ENCODE measurements around the gene RRAGC.

Gene RRAGC

GRCh38 chr1:38859561-38860453, at the start of gene RRAGC:
RRAGC (minus strand) TSS chr1:38859772; CDS start chr1:38859646, 126 bp downstream.
- peak; percentile 98 for ATAC-seq
- Mint-ChIP-seq H3K4me3 (peak within 1 kb of the TSS; percentile 90), H3K27me3 (no peaks in the 10 kb centered on the region), H3K27ac (peak within 1 kb of the TSS; percentile 76), H3K36me3 (peaks cover 21% of the 10 kb centered on the region), H3K9me3 (no peaks in the 10 kb centered on the region), H3K4me1 (peaks cover 47% of the 10 kb centered on the region)

GRCh38 chr1:38908821-38909220, 49.2 kb upstream of the RRAGC start:
- H3K27ac Mint-ChIP-seq, result no peak overlapping the region
- H3K4me1 Mint-ChIP-seq, result no peaks in the 10 kb centered on the region
- no peaks in the 10 kb centered on the region for H3K27me3 Mint-ChIP-seq
- no peak overlapping the region for H3K4me3 Mint-ChIP-seq
- no peaks in the 10 kb centered on the region for H3K36me3 Mint-ChIP-seq
- H3K9me3 Mint-ChIP-seq, result no peaks in the 10 kb centered on the region
- ATAC-seq, result no peak

GRCh38 chr1:38905985-38906384, 46.4 kb upstream of the RRAGC start:
- H3K27me3 Mint-ChIP-seq, result no peaks in the 10 kb centered on the region
- no peak for ATAC-seq
- H3K36me3 Mint-ChIP-seq, result no peaks in the 10 kb centered on the region
- no peaks in the 10 kb centered on the region for H3K4me1 Mint-ChIP-seq
- no peak overlapping the region for H3K4me3 Mint-ChIP-seq
- no peaks in the 10 kb centered on the region for H3K9me3 Mint-ChIP-seq
- H3K27ac Mint-ChIP-seq, result no peak overlapping the region

- Mint-ChIP-seq H3K9me3 (no peaks in the 10 kb centered on the region), H3K27ac (no peak overlapping the region), H3K36me3 (peaks cover 5% of the 10 kb centered on the region), H3K27me3 (no peaks in the 10 kb centered on the region), H3K4me3 (no peak overlapping the region), H3K4me1 (no peaks in the 10 kb centered on the region)
- ATAC-seq, result no peak
These were observed 40.0 kb upstream of the RRAGC start for GRCh38 chr1:38899560-38899959.

GRCh38 chr1:38898653-38899230, 39.2 kb upstream of the RRAGC start:
- Mint-ChIP-seq H3K36me3 (peaks cover 5% of the 10 kb centered on the region), H3K27me3 (no peaks in the 10 kb centered on the region), H3K27ac (no peak overlapping the region), H3K4me3 (no peak overlapping the region), H3K9me3 (no peaks in the 10 kb centered on the region), H3K4me1 (no peaks in the 10 kb centered on the region)
- ATAC-seq, result no peak

GRCh38 chr1:38896169-38896568, 36.6 kb upstream of the RRAGC start:
- Mint-ChIP-seq H3K27ac (no peak overlapping the region), H3K4me3 (no peak overlapping the region), H3K9me3 (no peaks in the 10 kb centered on the region), H3K4me1 (no peaks in the 10 kb centered on the region), H3K36me3 (peaks cover 12% of the 10 kb centered on the region), H3K27me3 (no peaks in the 10 kb centered on the region)
- no peak for ATAC-seq

- no peak for ATAC-seq
- H3K27ac Mint-ChIP-seq, result no peak overlapping the region
- H3K4me1 Mint-ChIP-seq, result no peaks in the 10 kb centered on the region
- H3K36me3 Mint-ChIP-seq, result peaks cover 12% of the 10 kb centered on the region
- no peaks in the 10 kb centered on the region for H3K9me3 Mint-ChIP-seq
- H3K27me3 Mint-ChIP-seq, result no peaks in the 10 kb centered on the region
- H3K4me3 Mint-ChIP-seq, result no peak overlapping the region
These were observed 33.4 kb upstream of the RRAGC start for GRCh38 chr1:38892976-38893375.

- Mint-ChIP-seq H3K27ac (no peak overlapping the region), H3K4me1 (no peaks in the 10 kb centered on the region), H3K36me3 (peaks cover 6% of the 10 kb centered on the region), H3K27me3 (no peaks in the 10 kb centered on the region), H3K4me3 (no peak overlapping the region), H3K9me3 (no peaks in the 10 kb centered on the region)
- no peak for ATAC-seq
These were observed 32.2 kb upstream of the RRAGC start for GRCh38 chr1:38891753-38892152.

GRCh38 chr1:38889589-38889988, 30.0 kb upstream of the RRAGC start:
- Mint-ChIP-seq H3K27me3 (no peaks in the 10 kb centered on the region), H3K4me3 (no peak overlapping the region), H3K36me3 (peaks cover 6% of the 10 kb centered on the region), H3K4me1 (no peaks in the 10 kb centered on the region), H3K9me3 (no peaks in the 10 kb centered on the region), H3K27ac (no peak overlapping the region)
- ATAC-seq, result no peak

- H3K36me3 Mint-ChIP-seq, result peaks cover 6% of the 10 kb centered on the region
- no peak overlapping the region for H3K4me3 Mint-ChIP-seq
- H3K4me1 Mint-ChIP-seq, result no peaks in the 10 kb centered on the region
- no peak for ATAC-seq
- no peaks in the 10 kb centered on the region for H3K27me3 Mint-ChIP-seq
- no peak overlapping the region for H3K27ac Mint-ChIP-seq
- no peaks in the 10 kb centered on the region for H3K9me3 Mint-ChIP-seq
These were observed 29.1 kb upstream of the RRAGC start for GRCh38 chr1:38888423-38889333.

- Mint-ChIP-seq H3K27me3 (no peaks in the 10 kb centered on the region), H3K4me3 (no peak overlapping the region), H3K36me3 (no peaks in the 10 kb centered on the region), H3K27ac (no peak overlapping the region), H3K4me1 (no peaks in the 10 kb centered on the region), H3K9me3 (no peaks in the 10 kb centered on the region)
- no peak for ATAC-seq
These were observed 25.5 kb upstream of the RRAGC start for GRCh38 chr1:38885092-38885491.

GRCh38 chr1:38881487-38881886, 21.9 kb upstream of the RRAGC start, which contains the start of gene GJA9:
GJA9 (minus strand) TSS chr1:38881587; CDS start chr1:38876098, 5,489 bp downstream.
- no peaks in the 10 kb centered on the region for H3K9me3 Mint-ChIP-seq
- H3K4me1 Mint-ChIP-seq, result no peaks in the 10 kb centered on the region
- no peak for ATAC-seq
- H3K4me3 Mint-ChIP-seq, result no peak within 1 kb of the TSS
- H3K27ac Mint-ChIP-seq, result no peak within 1 kb of the TSS
- no peaks in the 10 kb centered on the region for H3K36me3 Mint-ChIP-seq
- no peaks in the 10 kb centered on the region for H3K27me3 Mint-ChIP-seq

GRCh38 chr1:38875811-38876210, 16.2 kb upstream of the RRAGC start:
- Mint-ChIP-seq H3K27ac (no peak overlapping the region), H3K36me3 (no peaks in the 10 kb centered on the region), H3K27me3 (no peaks in the 10 kb centered on the region), H3K4me1 (peaks cover 16% of the 10 kb centered on the region), H3K4me3 (no peak overlapping the region), H3K9me3 (no peaks in the 10 kb centered on the region)
- no peak for ATAC-seq

GRCh38 chr1:38873027-38873969, 13.7 kb upstream of the RRAGC start, which contains the start of gene MYCBP:
MYCBP (minus strand) TSS chr1:38873348; CDS start chr1:38873305, 43 bp downstream.
- H3K36me3 Mint-ChIP-seq, result peaks cover under 1% of the 10 kb centered on the region
- ATAC-seq, result peak; percentile 100
- H3K9me3 Mint-ChIP-seq, result no peaks in the 10 kb centered on the region
- no peaks in the 10 kb centered on the region for H3K27me3 Mint-ChIP-seq
- H3K27ac Mint-ChIP-seq, result peak within 1 kb of the TSS; percentile 59
- peaks cover 16% of the 10 kb centered on the region for H3K4me1 Mint-ChIP-seq
- peak within 1 kb of the TSS; percentile 89 for H3K4me3 Mint-ChIP-seq

All from stimulated activated memory B cell treated with anti-CD40 and anti-IgM and Interleukin-4, amounts not matched to agents 10 μg/mL and 1 μg/mL and 100 μg/mL, for 72 hours (primary cell).